NCI-H345 (cell line): Measurements from ENCODE around the gene KRTAP26-1.

Experiments
- DNase-seq: peaks from one replicate; lab custom pipeline; 2025; lab: John Stamatoyannopoulos, UW

The KRTAP26-1 gene

GRCh38 chr21:30320215-30320614 is at the start of gene KRTAP26-1:
TSS of gene KRTAP26-1 (minus strand) at chr21:30320315. CDS start at chr21:30320035, 280 bp downstream.
- DNase-seq: no peak

- DNase-seq: no peak
These were observed 35.8 kb upstream of the KRTAP26-1 start for GRCh38 chr21:30355906-30356305.

GRCh38 chr21:30354308-30355005 is 34.3 kb upstream of the KRTAP26-1 start:
- DNase-seq: no peak

- DNase-seq: no peak
These were observed 31.4 kb upstream of the KRTAP26-1 start for GRCh38 chr21:30351534-30351933.

- DNase-seq: no peak
These were observed 29.5 kb upstream of the KRTAP26-1 start for GRCh38 chr21:30349572-30349971.

GRCh38 chr21:30348506-30348905 is 28.4 kb upstream of the KRTAP26-1 start, which contains the start of gene KRTAP23-1:
TSS of gene KRTAP23-1 (minus strand) at chr21:30348606. CDS start at chr21:30348606, 0 bp downstream.
- DNase-seq: no peak

GRCh38 chr21:30345014-30345413 is 24.9 kb upstream of the KRTAP26-1 start:
- DNase-seq: no peak

GRCh38 chr21:30340714-30341573 is 20.8 kb upstream of the KRTAP26-1 start:
- DNase-seq: peak; percentile 15

- no peak for DNase-seq
These were observed 18.6 kb upstream of the KRTAP26-1 start for GRCh38 chr21:30338717-30339116.

- DNase-seq: no peak
These were observed 17.7 kb upstream of the KRTAP26-1 start for GRCh38 chr21:30337772-30338171.

- DNase-seq: no peak
These were observed 17.2 kb upstream of the KRTAP26-1 start, which contains the start of gene KRTAP27-1 for GRCh38 chr21:30337276-30337744. TSS of gene KRTAP27-1 (minus strand) at chr21:30337694. CDS start at chr21:30337668, 26 bp downstream.

GRCh38 chr21:30336596-30336995 is 16.5 kb upstream of the KRTAP26-1 start:
- no peak for DNase-seq

- no peak for DNase-seq
These were observed 13.6 kb upstream of the KRTAP26-1 start for GRCh38 chr21:30333736-30334135.

- no peak for DNase-seq
These were observed 12.6 kb upstream of the KRTAP26-1 start for GRCh38 chr21:30332681-30333080.

- no peak for DNase-seq
These were observed 9.2 kb upstream of the KRTAP26-1 start for GRCh38 chr21:30329203-30329875.

- DNase-seq: no peak
These were observed 6.3 kb upstream of the KRTAP26-1 start for GRCh38 chr21:30326390-30326789.

- no peak for DNase-seq
These were observed 4.4 kb downstream of the KRTAP26-1 start for GRCh38 chr21:30315701-30316100.

GRCh38 chr21:30306884-30307283 is 13.2 kb downstream of the KRTAP26-1 start:
- no peak for DNase-seq

GRCh38 chr21:30305136-30305535 is 15.0 kb downstream of the KRTAP26-1 start:
- no peak for DNase-seq

GRCh38 chr21:30289215-30289614 is 30.9 kb downstream of the KRTAP26-1 start, which contains the start of gene KRTAP25-1:
TSS of gene KRTAP25-1 (minus strand) at chr21:30289514. CDS start at chr21:30289490, 24 bp downstream.
- DNase-seq: no peak

- no peak for DNase-seq
These were observed 37.3 kb downstream of the KRTAP26-1 start, which contains the start of gene KRTAP24-1 for GRCh38 chr21:30282850-30283249. TSS of gene KRTAP24-1 (minus strand) at chr21:30282950. CDS start at chr21:30282932, 18 bp downstream.

GRCh38 chr21:30271611-30272010 is 48.5 kb downstream of the KRTAP26-1 start:
- no peak for DNase-seq
